Testis (tissue), 2 donors: ENCODE results near the gene CSRNP3.

Source experiments
- POLR2A ChIP-seq: fragments of 450-650 bp; IDR thresholded peaks from one replicate; pipeline ENCODE4 v1.6.1; 2017; ENCODE audit warnings: antibody characterized with exemption, mild to moderate bottlenecking, moderate library complexity
- TF ChIP-seq, protein P1 (sequence below), 3 experiments: fragments of 450-650 bp in 2 of 3; fragments of 200-600 bp in 1 of 3; sonication (generic) in 1 of 3; IDR thresholded peaks; one replicate each; pipeline ENCODE4 v1.5.1; 2016 to 2019; ENCODE audit warnings: antibody characterized with exemption in 3 of 3, mild to moderate bottlenecking in 2 of 3, moderate library complexity in 1 of 3

DNA sequence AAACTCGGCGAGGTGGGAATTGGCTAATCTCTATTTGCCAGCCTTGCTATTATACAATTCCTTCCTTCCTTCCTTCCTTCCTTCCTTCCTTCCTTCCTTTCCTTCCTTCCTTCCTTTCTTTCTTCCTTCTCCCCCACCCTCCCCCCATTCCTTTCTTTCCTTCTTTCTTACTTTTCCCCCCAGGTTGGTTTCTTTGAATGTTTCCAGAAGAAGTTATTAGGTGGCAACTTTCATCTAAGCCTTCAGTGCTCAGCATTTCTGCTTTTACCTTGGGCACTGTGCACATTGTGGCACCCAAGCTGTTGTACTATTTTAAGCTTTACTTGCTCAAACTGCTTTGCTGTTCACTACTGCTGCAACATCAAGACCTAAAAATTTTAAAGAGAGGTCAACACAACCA, 17.2 kb upstream of the CSRNP3 start:
- TF ChIP-seq, protein P1, sequence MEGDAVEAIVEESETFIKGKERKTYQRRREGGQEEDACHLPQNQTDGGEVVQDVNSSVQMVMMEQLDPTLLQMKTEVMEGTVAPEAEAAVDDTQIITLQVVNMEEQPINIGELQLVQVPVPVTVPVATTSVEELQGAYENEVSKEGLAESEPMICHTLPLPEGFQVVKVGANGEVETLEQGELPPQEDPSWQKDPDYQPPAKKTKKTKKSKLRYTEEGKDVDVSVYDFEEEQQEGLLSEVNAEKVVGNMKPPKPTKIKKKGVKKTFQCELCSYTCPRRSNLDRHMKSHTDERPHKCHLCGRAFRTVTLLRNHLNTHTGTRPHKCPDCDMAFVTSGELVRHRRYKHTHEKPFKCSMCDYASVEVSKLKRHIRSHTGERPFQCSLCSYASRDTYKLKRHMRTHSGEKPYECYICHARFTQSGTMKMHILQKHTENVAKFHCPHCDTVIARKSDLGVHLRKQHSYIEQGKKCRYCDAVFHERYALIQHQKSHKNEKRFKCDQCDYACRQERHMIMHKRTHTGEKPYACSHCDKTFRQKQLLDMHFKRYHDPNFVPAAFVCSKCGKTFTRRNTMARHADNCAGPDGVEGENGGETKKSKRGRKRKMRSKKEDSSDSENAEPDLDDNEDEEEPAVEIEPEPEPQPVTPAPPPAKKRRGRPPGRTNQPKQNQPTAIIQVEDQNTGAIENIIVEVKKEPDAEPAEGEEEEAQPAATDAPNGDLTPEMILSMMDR (IDR thresholded peaks at IDR 0.05): no peak
- TF ChIP-seq POLR2A: no peak
